DOHH2 (cell line): ENCODE measurements around the gene TSPAN4.

Experiments used
- H3F3A ChIP-seq: fragments of 200-600 bp; sonication (generic), shearing (Covaris generic); 2 replicates; pipeline ENCODE4 v1.6.0; 2016; ENCODE audit warnings: antibody characterized with exemption, mild to moderate bottlenecking; ENCODE audit not compliant: control insufficient read depth, insufficient read depth
- H3K27ac ChIP-seq: fragments of 200-600 bp; sonication (generic); 2 replicates; pipeline ENCODE4 v1.5.1; 2014; ENCODE audit warnings: low read depth, mild to moderate bottlenecking, low read length, moderate library complexity
- H3K27me3 ChIP-seq: fragments of 200-600 bp; sonication (generic); 2 replicates; pipeline ENCODE4 v1.6.1; 2014; ENCODE audit warnings: mild to moderate bottlenecking, low read length, mixed read lengths; ENCODE audit not compliant: control insufficient read depth
- H3K36me3 ChIP-seq: fragments of 200-600 bp; sonication (generic); 2 replicates; pipeline ENCODE4 v1.6.1; 2014; ENCODE audit warnings: mild to moderate bottlenecking, low read length, moderate library complexity, mixed read lengths; ENCODE audit not compliant: control insufficient read depth
- H3K4me1 ChIP-seq: fragments of 200-600 bp; sonication (generic); 2 replicates; pipeline ENCODE4 v1.6.1; 2014; ENCODE audit warnings: mild to moderate bottlenecking, low read length, mixed read lengths; ENCODE audit not compliant: control insufficient read depth
- H3K4me2 ChIP-seq: fragments of 200-600 bp; sonication (generic); 2 replicates; pipeline ENCODE4 v1.6.0; 2014; ENCODE audit warnings: mild to moderate bottlenecking, low read length, moderate library complexity
- H3K4me3 ChIP-seq: fragments of 200-600 bp; sonication (generic); 2 replicates; pipeline ENCODE4 v1.5.1; 2014; ENCODE audit warnings: mild to moderate bottlenecking, low read length, mixed read lengths
- H3K79me2 ChIP-seq: fragments of 200-600 bp; sonication (generic); 2 replicates; pipeline ENCODE4 v1.6.1; 2014; ENCODE audit warnings: mild to moderate bottlenecking, low read length, mixed read lengths; ENCODE audit not compliant: control insufficient read depth
- H3K9me2 ChIP-seq: fragments of 200-600 bp; sonication (generic); replicated peaks from 2 replicates; pipeline ENCODE4 v1.6.1; 2014; ENCODE audit warnings: mild to moderate bottlenecking, low read length, mixed read lengths; ENCODE audit not compliant: control insufficient read depth
- H3K9me3 ChIP-seq: fragments of 200-600 bp; sonication (generic); 2 replicates; pipeline ENCODE4 v1.6.1; 2014; ENCODE audit warnings: antibody characterized with exemption, low read length, mixed read lengths; ENCODE audit not compliant: control insufficient read depth, insufficient read depth
- H4K20me1 ChIP-seq: fragments of 200-600 bp; sonication (generic); 2 replicates; pipeline ENCODE4 v1.6.0; 2014; ENCODE audit warnings: low read depth, mild to moderate bottlenecking, antibody characterized with exemption, low read length, moderate library complexity; ENCODE audit not compliant: control insufficient read depth, insufficient read depth
- CTCF ChIP-seq: fragments of 200-600 bp; sonication (generic); IDR thresholded peaks from one replicate; pipeline ENCODE4 v1.5.1; 2014; ENCODE audit warnings: antibody characterized with exemption, mild to moderate bottlenecking, low read depth, low read length; ENCODE audit not compliant: poor library complexity, severe bottlenecking
- EZH2phosphoT487 ChIP-seq: fragments of 200-600 bp; sonication (generic); IDR thresholded peaks from 2 replicates; pipeline ENCODE4 v1.6.1; 2017; ENCODE audit warnings: borderline replicate concordance, mild to moderate bottlenecking, antibody characterized with exemption, low read length, moderate library complexity, mixed read lengths

The TSPAN4 gene

GRCh38 chr11:888310-889212 lies 45.9 kb downstream of the TSPAN4 start:
- H3K27ac ChIP-seq, result no peak overlapping the region
- H3K4me1 ChIP-seq, result no peaks in the 10 kb centered on the region
- H3K4me3 ChIP-seq, result no peak overlapping the region
- no peaks in the 10 kb centered on the region for H3K27me3 ChIP-seq
- H3K4me2 ChIP-seq, result no peak overlapping the region
- peaks cover 22% of the 10 kb centered on the region for H3K36me3 ChIP-seq
- TF ChIP-seq CTCF, result no peak
- no peak for TF ChIP-seq EZH2phosphoT487
- no peaks in the 10 kb centered on the region for H4K20me1 ChIP-seq
- no peaks in the 10 kb centered on the region for H3K9me2 ChIP-seq
- H3F3A ChIP-seq, result no peaks in the 10 kb centered on the region
- H3K79me2 ChIP-seq, result no peaks in the 10 kb centered on the region
- H3K9me3 ChIP-seq, result no peaks in the 10 kb centered on the region

- Histone ChIP-seq H3K36me3 (peaks cover 20% of the 10 kb centered on the region), H3K9me3 (no peaks in the 10 kb centered on the region), H3K27ac (no peak overlapping the region), H3F3A (no peaks in the 10 kb centered on the region), H3K79me2 (no peaks in the 10 kb centered on the region), H3K4me2 (no peak overlapping the region), H3K4me1 (no peaks in the 10 kb centered on the region), H4K20me1 (no peaks in the 10 kb centered on the region), H3K4me3 (no peak overlapping the region), H3K27me3 (no peaks in the 10 kb centered on the region), H3K9me2 (no peaks in the 10 kb centered on the region)
- TF ChIP-seq CTCF (no peak), EZH2phosphoT487 (no peak)
Measured at GRCh38 chr11:889257-889656, 46.6 kb downstream of the TSPAN4 start.

GRCh38 chr11:889687-890475 lies 47.2 kb downstream of the TSPAN4 start:
- Histone ChIP-seq H3K27ac (no peak overlapping the region), H3K4me3 (no peak overlapping the region), H4K20me1 (no peaks in the 10 kb centered on the region), H3K4me2 (no peak overlapping the region), H3K27me3 (no peaks in the 10 kb centered on the region), H3F3A (no peaks in the 10 kb centered on the region), H3K79me2 (no peaks in the 10 kb centered on the region), H3K36me3 (peaks cover 17% of the 10 kb centered on the region; the same call in 1 of the 2 replicates), H3K9me3 (no peaks in the 10 kb centered on the region), H3K9me2 (no peaks in the 10 kb centered on the region), H3K4me1 (no peaks in the 10 kb centered on the region)
- no peak for TF ChIP-seq CTCF
